ENCODE data around the gene TMEM179. TPM values are rescaled to one million over a fixed set of nuclear protein-coding genes. Genes with fewer than 3 reads are reported as not detected.
"Not testable (repeated sequence)": the region's sequence is repeated elsewhere in the genome, so short reads cannot be mapped to it uniquely, and the experiment has no call there.

Gene TMEM179
- total RNA-seq, 2 experiments from 2014 or later: 0.17 to 0.21 TPM

DNA sequence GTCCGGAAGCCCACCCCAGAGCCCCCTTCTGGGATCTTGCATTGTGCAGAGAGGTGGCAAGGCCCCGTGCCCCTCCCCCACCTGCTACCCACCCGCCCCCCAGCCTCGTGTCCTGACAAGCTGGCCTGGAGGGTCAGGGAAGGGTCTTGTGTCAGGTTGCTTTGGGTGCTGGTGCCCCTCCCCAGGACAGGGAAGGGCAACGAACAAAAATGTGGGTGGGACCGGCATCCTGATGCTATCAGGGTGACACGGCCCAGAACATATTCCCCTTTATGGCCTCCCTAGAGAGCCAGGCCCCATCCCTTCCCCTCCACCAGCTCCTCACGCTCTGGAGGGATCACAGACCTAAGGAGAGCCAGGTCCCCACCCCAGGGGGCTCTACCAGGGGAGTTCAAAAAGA lies 38.7 kb upstream of the TMEM179 start:
- CTCF ChIA-PET: no interaction called here
- H3K27me3 Mint-ChIP-seq (ENCODE audit: low read depth): peaks cover 8% of the 10 kb centered on the region
- intact Hi-C loops (cut with micrococcal nuclease): no loop called here
- H3K4me1 Mint-ChIP-seq (ENCODE audit: low read depth): no peaks in the 10 kb centered on the region
- DNase-seq: no peak
- H3K27ac Mint-ChIP-seq: no peak overlapping the region
- no peaks in the 10 kb centered on the region for H3K36me3 Mint-ChIP-seq (ENCODE audit: low read depth)
- H3K9me3 Mint-ChIP-seq: peaks cover 7% of the 10 kb centered on the region
- H3K4me3 Mint-ChIP-seq: no peak overlapping the region

DNA sequence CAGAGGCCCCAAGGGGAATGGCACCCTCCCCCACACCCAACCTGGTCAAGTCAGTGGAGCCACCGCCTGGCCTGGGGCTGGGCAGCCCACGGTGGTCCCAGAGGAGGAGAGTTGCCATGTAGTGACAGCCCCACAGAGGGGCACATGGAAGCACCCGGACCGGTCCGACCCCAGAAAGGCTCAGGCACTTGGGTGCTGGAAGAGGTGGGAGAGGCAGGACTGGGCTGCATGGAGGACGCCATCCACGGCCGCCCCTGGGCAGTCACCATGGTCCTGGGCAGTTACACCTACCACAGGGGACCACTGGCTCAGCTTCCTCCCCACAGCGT lies 37.9 kb upstream of the TMEM179 start:
- intact Hi-C loops (cut with micrococcal nuclease): no loop called here
- Mint-ChIP-seq H3K27ac (no peak overlapping the region), H3K9me3 (peaks cover 7% of the 10 kb centered on the region), H3K27me3 (ENCODE audit: low read depth) (peaks cover 8% of the 10 kb centered on the region), H3K36me3 (ENCODE audit: low read depth) (no peaks in the 10 kb centered on the region), H3K4me1 (ENCODE audit: low read depth) (no peaks in the 10 kb centered on the region), H3K4me3 (no peak overlapping the region)
- CTCF ChIA-PET: interaction anchor here (0.9 kb wide), 1 partner anchor 564 kb away, joined by 4 read pairs; no protein-coding TSS in a partner anchor
- no peak for DNase-seq

DNA sequence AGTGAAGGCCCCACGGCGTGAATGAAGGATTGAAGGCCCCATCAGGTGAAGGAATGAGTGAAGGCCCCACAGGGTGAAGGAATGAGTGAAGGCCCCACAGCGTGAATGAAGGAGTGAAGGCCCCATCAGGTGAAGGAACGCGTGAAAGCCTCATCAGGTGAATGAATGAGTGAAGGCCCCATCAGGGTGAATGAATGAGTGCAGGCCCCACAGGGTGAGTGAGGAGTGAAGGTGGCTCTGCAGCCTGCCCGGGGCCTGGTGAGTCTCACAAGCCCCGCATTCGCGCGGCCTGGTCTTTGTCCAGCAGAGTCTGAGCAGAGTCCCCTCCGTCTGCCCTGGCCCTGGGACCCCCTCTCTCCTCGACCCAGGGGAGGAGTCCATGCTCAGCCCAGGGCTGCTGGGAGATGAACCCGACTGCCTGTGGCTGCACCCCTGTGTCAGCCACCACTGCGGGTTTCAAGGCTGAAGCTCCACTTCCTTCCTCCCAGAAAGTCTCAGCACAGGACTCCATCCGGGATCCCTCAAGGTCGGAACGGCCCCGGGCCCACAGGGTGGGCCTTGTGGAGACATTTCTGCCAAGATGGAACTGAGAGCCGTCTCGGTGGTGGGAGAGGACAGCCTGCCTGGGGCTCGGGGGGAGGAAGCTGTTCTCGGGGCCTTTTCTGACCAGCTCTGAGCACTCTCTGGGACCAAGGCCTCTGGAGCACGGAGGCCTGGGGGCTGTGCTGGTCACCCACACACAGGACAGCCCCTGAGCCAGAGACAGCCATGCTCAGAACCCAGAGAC lies 37.4 kb upstream of the TMEM179 start:
- CTCF ChIA-PET: interaction anchor here (0.9 kb wide), 1 partner anchor 563 kb away, joined by 4 read pairs; no protein-coding TSS in a partner anchor
- peaks cover 8% of the 10 kb centered on the region for H3K27me3 Mint-ChIP-seq (ENCODE audit: low read depth)
- no peaks in the 10 kb centered on the region for H3K36me3 Mint-ChIP-seq (ENCODE audit: low read depth)
- DNase-seq: no peak
- peaks cover 7% of the 10 kb centered on the region for H3K9me3 Mint-ChIP-seq
- no peak overlapping the region for H3K27ac Mint-ChIP-seq
- H3K4me1 Mint-ChIP-seq (ENCODE audit: low read depth): no peaks in the 10 kb centered on the region
- intact Hi-C loops (cut with micrococcal nuclease): loop anchor here (2.0 kb wide), 1 partner anchor 505 kb away; no protein-coding TSS in a partner anchor
- H3K4me3 Mint-ChIP-seq: no peak overlapping the region

DNA sequence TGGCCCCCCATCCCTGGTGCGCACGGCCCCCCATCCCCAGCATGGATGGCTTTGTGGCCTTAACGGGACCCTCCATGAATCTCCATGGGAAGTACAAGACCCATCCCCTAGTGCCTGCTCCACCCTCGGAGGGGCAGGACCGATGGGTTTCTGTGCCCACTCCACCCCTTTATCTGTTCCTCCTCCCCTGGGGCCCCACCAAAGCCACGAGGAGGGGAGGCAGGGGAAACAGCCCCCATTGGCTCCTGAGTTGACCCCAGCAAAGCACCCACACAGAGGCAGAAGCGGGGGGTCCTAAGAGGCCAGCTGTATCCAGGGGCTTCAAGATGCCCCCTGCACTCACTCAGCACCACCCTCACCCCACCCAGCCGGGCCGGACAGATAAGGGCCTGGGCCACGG lies 36.1 kb upstream of the TMEM179 start:
- H3K4me3 Mint-ChIP-seq: no peak overlapping the region
- intact Hi-C loops (cut with micrococcal nuclease): loop anchor here (1.0 to 2.0 kb wide), 2 partner anchors 504 to 546 kb away; no protein-coding TSS in a partner anchor
- H3K27me3 Mint-ChIP-seq (ENCODE audit: low read depth): peaks cover 8% of the 10 kb centered on the region
- DNase-seq: no peak
- H3K27ac Mint-ChIP-seq: no peak overlapping the region
- CTCF ChIA-PET: interaction anchor here (0.5 to 1.1 kb wide), 3 partner anchors 116 to 563 kb away, joined by 3 to 4 read pairs (median 3); no protein-coding TSS in a partner anchor
- no peaks in the 10 kb centered on the region for H3K36me3 Mint-ChIP-seq (ENCODE audit: low read depth)
- H3K9me3 Mint-ChIP-seq: peaks cover 7% of the 10 kb centered on the region
- no peaks in the 10 kb centered on the region for H3K4me1 Mint-ChIP-seq (ENCODE audit: low read depth)

DNA sequence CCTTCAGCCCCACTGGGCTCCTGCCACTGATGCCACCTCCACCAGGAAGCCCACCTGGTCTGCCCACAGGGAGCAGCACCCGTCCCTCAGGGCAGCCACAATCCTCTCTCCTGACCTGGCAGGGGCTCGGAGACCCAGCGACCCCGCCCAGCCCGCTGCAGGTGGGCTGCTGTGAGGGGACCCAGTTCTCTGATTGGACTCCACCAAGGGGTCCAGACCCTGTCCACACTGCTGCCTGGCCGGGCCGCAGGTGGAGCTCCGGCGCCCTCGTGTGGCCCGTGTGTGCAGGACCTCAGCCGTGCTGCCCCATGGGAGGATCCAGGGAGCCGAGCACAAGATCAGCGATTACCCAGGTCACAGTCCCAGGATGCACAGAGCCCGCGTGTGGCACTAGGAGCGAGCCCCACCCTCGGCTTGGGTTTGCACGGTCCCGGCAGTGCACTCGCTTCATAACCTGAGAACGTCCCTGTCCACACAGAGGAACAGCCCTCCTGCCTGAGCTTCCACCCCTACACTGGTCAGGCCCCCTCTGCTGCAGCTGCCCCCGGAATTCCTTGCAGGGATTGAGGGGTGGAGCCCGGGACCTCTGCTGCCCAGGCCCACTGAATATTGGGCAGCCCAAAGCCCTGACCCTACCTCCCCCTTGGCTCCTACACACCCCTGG lies 35.4 kb upstream of the TMEM179 start:
- Mint-ChIP-seq H3K36me3 (ENCODE audit: low read depth) (no peaks in the 10 kb centered on the region), H3K27me3 (ENCODE audit: low read depth) (peaks cover 8% of the 10 kb centered on the region), H3K4me1 (ENCODE audit: low read depth) (no peaks in the 10 kb centered on the region), H3K9me3 (peaks cover 4% of the 10 kb centered on the region), H3K4me3 (no peak overlapping the region), H3K27ac (no peak overlapping the region)
- CTCF ChIA-PET: interaction anchor here (0.5 to 1.1 kb wide), 3 partner anchors 115 to 562 kb away, joined by 3 to 4 read pairs (median 3); no protein-coding TSS in a partner anchor
- DNase-seq: peak; percentile 59
- intact Hi-C loops (cut with micrococcal nuclease): loop anchor here (1.0 to 2.0 kb wide), 2 partner anchors 503 to 546 kb away; no protein-coding TSS in a partner anchor

DNA sequence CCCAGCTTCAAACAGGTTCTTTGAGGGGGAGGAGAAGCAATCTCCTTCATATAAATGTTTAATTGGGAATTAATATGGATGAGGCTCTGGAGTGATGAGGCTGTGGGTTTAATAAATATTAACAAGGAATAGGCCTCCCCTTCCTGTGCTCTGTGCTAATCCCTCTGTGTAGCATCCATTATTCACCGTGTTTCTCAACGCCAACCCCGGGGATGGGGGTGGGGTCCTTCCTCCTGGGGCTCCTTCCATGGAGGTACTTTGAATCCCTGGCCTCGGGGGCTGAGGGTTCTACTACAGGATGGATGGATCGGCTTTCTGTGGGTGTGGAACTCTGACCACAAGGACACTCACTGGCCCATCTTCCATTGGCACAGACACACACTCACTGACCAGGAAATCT lies 34.9 kb upstream of the TMEM179 start:
- H3K4me1 Mint-ChIP-seq (ENCODE audit: low read depth): no peaks in the 10 kb centered on the region
- no peaks in the 10 kb centered on the region for H3K9me3 Mint-ChIP-seq
- H3K36me3 Mint-ChIP-seq (ENCODE audit: low read depth): no peaks in the 10 kb centered on the region
- CTCF ChIA-PET: no interaction called here
- no peak overlapping the region for H3K4me3 Mint-ChIP-seq
- H3K27me3 Mint-ChIP-seq (ENCODE audit: low read depth): peaks cover 8% of the 10 kb centered on the region
- H3K27ac Mint-ChIP-seq: no peak overlapping the region
- intact Hi-C loops (cut with micrococcal nuclease): no loop called here
- no peak for DNase-seq

DNA sequence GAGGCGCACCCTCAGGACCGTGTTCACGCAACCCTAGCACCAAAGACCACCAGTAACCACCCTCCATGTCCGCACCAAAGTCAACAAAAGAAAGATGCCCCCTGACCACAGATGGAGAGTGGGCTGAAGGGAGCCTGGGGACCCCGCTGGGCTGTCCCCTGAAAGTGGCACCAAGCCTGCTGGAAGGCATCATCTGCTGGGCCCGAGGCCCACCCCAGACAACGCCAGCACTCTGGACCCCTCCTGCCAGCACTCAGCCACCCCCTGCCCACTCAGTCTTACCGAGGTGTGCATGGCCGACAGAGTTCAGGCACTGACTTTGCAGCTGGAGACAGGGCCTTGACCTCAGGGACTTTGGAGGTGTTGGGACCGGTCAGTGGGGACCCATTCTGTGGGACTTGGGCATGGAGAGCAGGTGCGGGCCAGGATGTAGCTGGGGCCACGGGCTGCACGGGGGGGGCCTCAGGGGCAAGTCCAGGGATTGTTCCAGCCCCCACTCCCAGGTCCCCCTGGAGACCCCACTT lies 34.4 kb upstream of the TMEM179 start:
- no peak overlapping the region for H3K4me3 Mint-ChIP-seq
- H3K4me1 Mint-ChIP-seq (ENCODE audit: low read depth): no peaks in the 10 kb centered on the region
- H3K27me3 Mint-ChIP-seq (ENCODE audit: low read depth): peaks cover 8% of the 10 kb centered on the region
- no peak overlapping the region for H3K27ac Mint-ChIP-seq
- intact Hi-C loops (cut with micrococcal nuclease): no loop called here
- no peaks in the 10 kb centered on the region for H3K9me3 Mint-ChIP-seq
- DNase-seq: no peak
- CTCF ChIA-PET: no interaction called here
- no peaks in the 10 kb centered on the region for H3K36me3 Mint-ChIP-seq (ENCODE audit: low read depth)

DNA sequence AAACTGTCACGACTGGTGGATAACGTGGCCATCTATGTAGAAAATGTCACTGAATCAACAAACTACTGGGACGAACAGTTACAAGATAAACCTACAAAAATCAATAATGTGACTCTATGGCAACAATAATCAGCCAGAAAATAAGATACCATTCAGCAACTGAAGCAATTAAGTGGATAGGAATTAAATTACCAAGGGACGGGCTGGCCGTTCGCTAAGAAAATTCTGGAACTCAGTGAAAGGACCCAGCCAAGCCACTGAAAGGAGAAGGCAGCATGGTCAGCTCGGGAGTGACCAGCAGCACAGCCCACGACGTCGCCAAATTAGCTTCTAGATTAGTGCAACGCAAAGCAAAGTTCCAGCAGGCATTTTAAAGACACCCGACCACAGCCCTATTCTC lies 33.6 kb upstream of the TMEM179 start:
- CTCF ChIA-PET: no interaction called here
- Mint-ChIP-seq H3K4me1 (ENCODE audit: low read depth) (no peaks in the 10 kb centered on the region), H3K4me3 (no peak overlapping the region), H3K9me3 (no peaks in the 10 kb centered on the region), H3K27me3 (ENCODE audit: low read depth) (peaks cover 8% of the 10 kb centered on the region), H3K36me3 (ENCODE audit: low read depth) (no peaks in the 10 kb centered on the region), H3K27ac (no peak overlapping the region)
- DNase-seq: no peak
- intact Hi-C loops (cut with micrococcal nuclease): no loop called here

DNA sequence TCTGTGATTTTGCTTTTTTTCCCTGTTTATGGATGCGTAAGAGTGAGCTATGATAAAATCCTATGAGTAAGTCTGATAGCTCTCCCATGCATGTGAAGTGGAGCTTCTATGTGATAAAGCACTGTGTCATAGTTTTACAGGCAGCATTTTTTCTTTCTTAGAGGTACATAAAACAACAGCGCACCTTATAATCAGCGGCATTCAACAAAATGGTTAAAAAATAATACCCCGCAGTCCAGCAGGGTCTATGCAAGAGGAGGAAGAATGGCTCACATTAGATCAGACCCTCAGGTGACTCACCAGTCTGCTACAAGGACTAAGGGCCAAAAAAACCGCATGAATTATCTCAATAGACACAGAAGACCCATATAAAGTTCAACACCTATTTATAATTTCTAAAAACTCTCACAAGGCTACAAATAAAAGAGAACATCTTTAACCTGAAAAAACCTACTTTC lies 33.0 kb upstream of the TMEM179 start:
- no peak overlapping the region for H3K4me3 Mint-ChIP-seq
- CTCF ChIA-PET: no interaction called here
- no peaks in the 10 kb centered on the region for H3K36me3 Mint-ChIP-seq (ENCODE audit: low read depth)

DNA sequence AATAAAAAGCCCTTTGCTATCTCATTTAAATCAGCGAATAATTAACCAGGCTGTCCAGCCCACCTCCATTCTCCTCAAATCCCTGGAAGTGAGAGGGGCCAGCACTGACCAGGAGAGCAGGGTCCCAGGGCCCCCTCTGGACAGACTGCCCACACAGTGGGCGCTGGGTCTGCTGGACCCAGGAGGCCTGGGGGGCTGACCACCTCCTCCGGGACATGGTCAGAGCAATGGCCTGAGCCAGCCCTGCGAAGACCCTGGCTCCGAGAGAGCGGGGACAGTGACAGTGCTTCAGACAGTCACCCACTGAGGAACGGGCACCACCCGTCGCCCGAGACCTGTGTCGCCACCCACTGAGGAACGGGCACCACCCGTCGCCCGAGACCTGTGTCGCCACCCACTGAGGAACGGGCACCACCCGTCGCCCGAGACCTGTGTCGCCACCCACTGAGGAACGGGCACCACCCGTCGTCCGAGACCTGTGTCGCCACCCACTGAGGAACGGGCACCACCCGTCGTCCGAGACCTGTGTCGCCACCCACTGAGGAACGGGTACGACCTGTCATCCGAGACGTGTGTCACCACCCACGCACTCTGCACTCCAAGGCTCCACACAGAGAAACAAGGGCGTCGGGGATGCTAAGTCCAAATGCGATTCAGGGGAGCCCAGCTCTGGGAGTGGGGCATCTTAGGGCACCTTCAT lies 32.4 kb upstream of the TMEM179 start:
- H3K9me3 Mint-ChIP-seq; intact Hi-C loops (cut with micrococcal nuclease); CTCF ChIA-PET; H3K27me3 Mint-ChIP-seq (ENCODE audit: low read depth); H3K27ac Mint-ChIP-seq; H3K4me3 Mint-ChIP-seq; H3K4me1 Mint-ChIP-seq (ENCODE audit: low read depth); DNase-seq; H3K36me3 Mint-ChIP-seq (ENCODE audit: low read depth): not testable (repeated sequence)

More for the DNA sequence above, 33.0 kb upstream of the TMEM179 start:
- Mint-ChIP-seq H3K9me3 (no peaks in the 10 kb centered on the region), H3K27ac (no peak overlapping the region), H3K27me3 (ENCODE audit: low read depth) (peaks cover 8% of the 10 kb centered on the region), H3K4me1 (ENCODE audit: low read depth) (no peaks in the 10 kb centered on the region)
- DNase-seq: no peak
- intact Hi-C loops (cut with micrococcal nuclease): no loop called here

DNA sequence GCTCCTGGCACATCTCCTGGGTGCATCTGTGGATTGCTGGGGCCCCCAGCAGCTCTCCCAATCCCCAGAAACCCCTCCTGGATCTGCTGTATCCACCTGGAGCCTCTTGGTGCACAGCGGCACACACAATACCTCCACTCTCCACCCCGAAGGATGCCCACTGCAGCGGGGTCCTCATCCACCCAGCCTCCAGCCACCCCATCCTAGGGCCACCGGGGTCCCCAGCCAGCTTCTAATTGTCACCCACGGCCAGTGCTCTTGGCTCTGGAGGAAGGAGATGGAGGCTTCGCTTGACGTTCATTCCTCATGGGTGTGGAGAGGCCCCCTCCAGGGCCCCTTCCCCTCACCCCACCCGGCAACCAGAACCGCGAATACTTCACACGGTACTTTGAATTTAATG lies 31.6 kb upstream of the TMEM179 start:
- intact Hi-C loops (cut with micrococcal nuclease): no loop called here
- Mint-ChIP-seq H3K36me3 (ENCODE audit: low read depth) (no peaks in the 10 kb centered on the region), H3K9me3 (no peaks in the 10 kb centered on the region), H3K4me1 (ENCODE audit: low read depth) (no peaks in the 10 kb centered on the region), H3K27ac (no peak overlapping the region), H3K27me3 (ENCODE audit: low read depth) (peaks cover 8% of the 10 kb centered on the region), H3K4me3 (no peak overlapping the region)
- CTCF ChIA-PET: no interaction called here
- DNase-seq: no peak

DNA sequence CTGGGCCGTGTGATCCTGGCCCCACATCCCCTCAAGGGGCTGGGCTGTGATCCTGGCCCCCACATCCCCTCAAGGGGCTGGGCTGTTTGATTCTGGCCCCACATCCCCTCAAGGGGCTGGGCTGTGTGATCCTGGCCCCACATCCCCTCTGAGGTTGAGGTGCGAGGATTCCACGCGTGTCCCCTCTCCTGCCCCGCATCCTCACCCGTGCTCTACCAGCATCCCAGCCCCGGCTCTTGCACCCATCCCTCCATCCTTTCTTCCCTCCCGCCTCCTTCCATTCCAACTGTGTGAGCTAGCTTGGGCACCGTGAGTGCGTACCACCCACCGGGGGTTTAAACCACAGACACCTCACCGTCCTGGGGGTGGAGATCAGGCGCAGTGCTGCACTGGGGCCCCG lies 31.1 kb upstream of the TMEM179 start:
- Mint-ChIP-seq H3K27me3 (ENCODE audit: low read depth) (peaks cover 8% of the 10 kb centered on the region), H3K36me3 (ENCODE audit: low read depth) (no peaks in the 10 kb centered on the region), H3K4me1 (ENCODE audit: low read depth) (no peaks in the 10 kb centered on the region), H3K27ac (no peak overlapping the region), H3K9me3 (no peaks in the 10 kb centered on the region), H3K4me3 (no peak overlapping the region)
- DNase-seq: no peak
- intact Hi-C loops (cut with micrococcal nuclease): no loop called here
- CTCF ChIA-PET: no interaction called here

Data from activated naive CD4-positive, alpha-beta T cell treated with anti-CD3 and anti-CD28 coated beads for 36 hours (primary cell).